NCI-H2227 treated with DMSO at 0.1 percent for 48 hours (cell line): ENCODE results near the gene FMNL2.
"Not testable (repeated sequence)": the region's sequence is repeated elsewhere in the genome, so short reads cannot be mapped to it uniquely, and the experiment has no call there.

Experiments
- DNase-seq: peaks from one replicate; lab custom pipeline; 2025; lab: John Stamatoyannopoulos, UW

Gene FMNL2

DNA sequence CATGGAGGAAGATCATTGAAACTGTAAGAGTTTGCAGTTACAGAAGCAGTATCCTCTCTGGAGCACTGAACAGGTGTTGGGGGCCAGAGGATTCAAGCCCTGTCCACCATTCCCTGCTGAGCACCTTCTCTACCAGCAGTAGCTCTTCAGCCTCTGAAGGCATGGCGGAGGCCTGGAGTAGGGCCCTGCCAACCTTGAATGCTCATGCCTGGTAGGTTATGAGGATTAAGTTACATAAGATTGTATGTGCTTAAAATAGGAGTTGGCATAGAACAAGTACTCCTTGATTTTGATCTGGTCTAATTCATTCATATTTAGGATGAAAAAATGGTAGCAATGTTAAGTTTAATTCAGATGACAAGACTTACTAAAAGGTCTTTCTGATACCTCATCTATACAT lies 40.2 kb downstream of the FMNL2 start:
- DNase-seq, result no peak

DNA sequence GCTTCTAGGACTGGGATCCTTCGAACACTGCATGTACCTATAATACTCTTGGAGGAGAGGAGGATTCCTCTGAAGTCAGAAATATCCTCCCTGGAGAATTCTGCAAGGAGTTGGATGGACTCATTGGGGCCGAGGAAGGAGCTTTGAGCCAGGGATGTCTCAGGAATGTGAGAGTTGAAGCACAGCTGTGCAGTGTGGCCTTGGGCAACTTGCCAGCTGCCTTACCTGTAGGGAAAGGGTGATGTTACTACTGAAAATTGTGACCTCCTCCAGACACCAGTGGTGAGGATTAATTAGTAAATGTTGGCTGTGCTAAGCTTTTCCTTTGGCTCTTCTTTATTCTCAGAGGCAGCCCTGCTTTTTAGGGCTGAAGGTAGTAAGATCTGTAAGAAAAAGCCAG lies 41.4 kb downstream of the FMNL2 start:
- DNase-seq, result no peak

DNA sequence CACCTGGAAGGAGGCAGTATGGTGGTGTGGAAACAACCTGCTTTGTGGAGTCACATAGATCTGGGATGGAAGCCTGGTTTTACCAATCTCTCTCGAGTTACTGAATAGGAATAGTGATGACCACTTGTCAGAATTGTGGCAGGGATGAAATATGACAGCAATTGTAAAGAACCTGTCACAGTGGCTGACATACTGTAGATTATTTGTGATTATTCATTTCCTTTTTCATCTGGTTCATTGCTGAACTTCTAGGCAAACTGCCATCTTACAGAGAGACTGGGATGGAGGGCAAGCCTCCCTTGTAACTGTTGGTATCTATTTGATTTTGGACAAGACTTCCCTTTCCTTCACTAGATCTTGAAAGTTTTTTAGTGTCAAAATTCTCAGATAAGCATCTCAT lies 42.0 kb downstream of the FMNL2 start:
- no peak for DNase-seq

DNA sequence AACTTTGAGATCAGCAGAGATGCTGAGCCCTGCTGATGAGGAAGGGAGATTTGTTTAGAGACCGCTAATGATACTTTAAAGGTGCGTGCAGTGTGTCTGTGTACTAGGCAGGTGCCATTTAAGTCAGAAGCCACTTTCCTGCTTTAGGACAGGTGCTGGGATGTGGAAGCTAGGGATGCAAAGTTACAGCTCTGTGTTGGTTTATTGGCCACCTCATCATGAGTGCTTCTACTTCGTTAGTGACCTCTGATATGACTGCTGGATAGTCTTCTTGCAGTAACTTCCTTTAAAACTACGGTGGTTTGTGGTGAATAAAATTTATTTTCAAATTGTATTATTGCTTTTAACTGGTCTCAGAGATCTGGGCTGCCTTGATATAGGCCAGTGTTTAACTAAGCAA lies 44.1 kb downstream of the FMNL2 start:
- no peak for DNase-seq

DNA sequence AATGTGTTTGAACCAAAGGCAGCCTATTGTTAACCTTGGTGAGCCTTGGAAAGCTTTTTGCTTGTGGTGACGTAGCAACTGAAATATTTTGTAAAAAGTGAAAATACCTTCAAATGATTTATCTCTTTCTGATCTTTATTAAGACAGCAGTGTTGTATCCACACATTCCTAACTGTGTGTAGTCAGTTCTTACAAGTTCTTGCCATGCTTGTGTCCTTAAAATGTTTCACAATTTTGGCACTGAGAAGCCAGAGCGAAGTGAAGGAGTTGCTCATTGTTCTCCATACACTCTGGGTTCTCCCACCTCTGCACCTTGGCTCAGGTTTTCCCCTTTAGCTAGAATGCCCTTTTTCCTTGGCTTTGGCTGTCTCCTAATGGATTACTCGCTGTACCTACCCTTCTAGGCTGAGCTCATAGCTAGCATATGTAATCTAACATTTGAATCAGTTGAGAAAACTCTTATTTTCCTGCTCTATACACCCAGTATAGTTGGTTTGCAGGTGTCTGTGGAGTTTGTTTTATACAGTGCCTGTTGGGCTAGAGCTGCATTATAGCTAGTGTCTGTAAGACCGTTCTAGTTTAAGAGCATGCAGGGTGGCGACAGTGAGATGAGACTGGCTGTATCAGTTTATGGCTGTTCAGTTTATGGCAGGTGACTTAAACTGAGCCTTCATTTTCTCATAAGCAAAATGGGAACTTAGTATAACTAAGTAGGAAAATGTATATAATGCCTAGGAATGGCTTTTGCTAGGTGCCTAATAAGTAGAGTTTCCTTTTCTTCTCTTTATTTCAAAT lies 45.5 kb downstream of the FMNL2 start:
- DNase-seq, result no peak

DNA sequence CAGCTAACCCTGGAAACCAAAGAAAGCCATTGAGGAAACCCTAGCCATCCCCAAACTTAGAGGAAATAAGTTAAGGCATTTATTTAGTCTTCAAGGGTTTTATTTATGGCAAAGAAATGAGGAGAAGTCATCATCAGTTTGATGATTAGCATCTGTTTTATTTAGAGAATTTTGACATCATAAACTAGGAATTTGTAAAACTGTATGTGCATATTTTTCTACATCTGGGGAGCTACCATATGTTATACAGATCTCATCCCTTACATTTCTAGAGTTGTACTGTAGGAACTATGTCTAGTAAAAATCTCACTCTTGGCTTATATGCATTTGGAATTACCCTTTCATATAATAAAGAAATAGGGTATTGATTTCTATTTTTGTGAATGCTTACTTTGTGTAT lies 48.7 kb downstream of the FMNL2 start:
- DNase-seq, result no peak

DNA sequence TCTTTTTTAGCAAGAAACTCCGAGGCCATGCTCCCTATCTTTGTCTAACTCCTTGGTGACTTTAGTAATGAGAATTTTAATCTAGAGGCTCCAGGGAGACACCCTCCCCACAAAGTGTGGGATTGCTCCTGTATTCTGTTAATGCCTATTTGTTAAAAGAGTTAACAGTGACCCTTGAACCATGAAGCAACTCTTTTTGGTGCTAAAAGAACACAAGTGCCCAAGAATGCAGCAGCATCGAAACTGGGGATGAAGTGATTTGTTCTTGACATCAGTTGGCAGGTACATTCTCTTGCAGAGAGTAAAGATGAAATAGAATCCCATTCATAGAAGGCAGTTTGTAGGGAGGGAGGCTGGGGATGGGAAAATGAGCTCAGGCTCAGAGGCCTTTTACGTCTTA lies 50.0 kb downstream of the FMNL2 start:
- no peak for DNase-seq

DNA sequence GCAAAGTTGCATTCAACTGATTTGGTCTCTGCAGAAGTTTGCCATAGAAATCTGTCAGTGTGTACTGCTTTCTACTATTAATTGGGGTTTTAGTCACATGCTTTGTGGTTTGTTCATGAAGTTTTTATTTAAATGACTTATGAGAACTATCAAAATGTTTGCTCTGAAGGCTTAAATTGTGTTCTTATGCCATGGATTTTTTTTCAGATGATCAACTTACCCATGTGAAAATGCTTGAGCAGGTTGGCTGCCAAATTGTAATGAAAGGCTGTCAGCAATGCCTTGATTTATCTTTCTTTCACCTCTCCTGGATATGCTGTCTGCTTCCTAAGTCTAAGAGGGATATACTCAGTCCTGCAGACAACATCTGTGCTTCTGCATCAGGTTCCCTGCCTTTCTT lies 50.7 kb downstream of the FMNL2 start:
- DNase-seq, result peak; percentile 46

DNA sequence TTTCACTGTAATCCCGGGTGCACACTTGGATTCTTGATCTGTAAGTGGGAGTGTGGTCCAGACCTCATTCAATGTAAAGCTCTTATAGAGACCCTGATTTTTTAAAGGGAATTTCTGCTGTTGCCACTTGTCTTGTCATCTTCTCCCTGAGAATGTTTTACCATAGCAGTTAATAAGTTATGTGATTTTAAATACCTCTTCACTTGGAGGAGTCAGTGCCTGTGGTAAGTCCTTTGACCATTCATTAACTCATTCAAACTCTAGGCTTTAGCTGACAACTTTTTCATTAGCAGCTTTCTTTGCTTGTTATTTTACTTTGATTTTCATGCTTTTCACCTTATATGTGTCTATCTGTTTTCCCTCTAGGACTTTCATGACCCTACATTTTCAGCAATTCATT lies 51.3 kb downstream of the FMNL2 start:
- DNase-seq, result no peak

DNA sequence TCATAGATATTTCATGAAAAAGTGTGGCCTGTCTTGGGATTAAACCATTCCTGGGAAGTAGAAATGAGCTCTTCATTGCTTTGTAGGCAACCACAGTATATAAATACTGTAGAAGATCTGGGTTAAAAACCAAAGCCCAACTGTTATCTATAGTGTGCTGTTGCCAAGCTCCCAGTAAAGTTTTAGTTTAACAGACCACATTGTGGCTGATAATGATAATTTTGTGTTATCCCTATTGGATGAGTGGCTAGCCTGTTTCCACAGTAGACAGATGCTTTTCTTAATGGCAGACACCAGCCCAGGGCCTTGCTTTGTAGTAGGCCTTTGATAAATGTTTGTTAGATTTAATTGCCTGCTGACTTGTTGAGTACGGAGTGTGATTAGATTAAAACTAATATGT lies 52.1 kb downstream of the FMNL2 start:
- no peak for DNase-seq

DNA sequence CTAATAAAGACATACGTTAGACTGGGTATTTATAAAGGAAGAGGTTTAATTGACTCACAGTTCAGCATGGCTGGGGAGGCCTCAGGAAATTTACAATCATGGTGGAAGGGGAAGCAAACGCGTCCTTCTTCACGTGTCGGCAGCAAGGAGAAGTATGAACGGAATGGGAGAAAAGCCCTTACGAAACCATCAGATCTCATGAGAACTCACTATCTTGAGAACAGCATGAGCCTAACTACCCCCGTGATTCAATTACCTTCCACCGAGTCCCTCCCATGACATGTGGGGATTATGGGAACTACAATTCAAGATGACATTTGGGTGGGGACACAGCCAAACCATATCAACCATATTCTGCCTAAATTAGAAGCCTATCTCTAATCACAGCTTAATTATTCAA lies 53.3 kb downstream of the FMNL2 start:
- not testable (repeated sequence) for DNase-seq

DNA sequence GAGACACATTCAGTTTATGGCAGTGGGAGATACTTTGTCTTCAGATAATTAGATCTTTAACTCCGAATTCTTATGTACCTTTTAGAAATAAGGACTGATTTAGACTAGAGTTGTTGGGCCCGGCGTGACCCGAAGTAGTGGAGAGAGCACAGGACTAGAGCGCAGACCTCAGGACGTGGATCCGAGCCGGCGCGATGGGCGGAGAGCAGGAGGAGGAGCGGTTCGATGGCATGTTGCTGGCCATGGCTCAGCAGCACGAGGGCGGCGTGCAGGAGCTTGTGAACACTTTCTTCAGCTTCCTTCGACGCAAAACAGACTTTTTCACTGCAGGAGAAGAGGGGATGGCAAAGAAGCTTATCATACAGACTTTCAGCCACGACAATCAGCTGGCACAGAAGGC lies 54.5 kb downstream of the FMNL2 start:
- no peak for DNase-seq

DNA sequence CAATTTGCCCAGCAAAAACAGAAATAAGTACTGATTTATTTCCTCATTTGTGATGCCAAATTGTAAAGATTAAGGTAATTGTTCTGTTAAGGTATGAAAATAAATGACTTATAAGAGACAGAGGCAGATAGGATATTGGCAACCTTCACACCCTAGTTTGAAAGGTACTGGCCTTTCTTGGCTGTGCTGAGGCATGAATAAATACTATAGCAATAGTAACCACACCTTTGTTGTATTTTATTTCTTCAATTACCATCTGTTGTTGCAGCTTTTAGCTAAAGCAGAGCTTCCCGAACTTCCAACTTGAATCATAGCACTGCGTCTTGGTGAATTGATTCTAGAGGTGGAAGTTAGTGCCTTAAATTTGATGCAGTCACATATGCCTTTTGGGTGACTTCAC lies 55.9 kb downstream of the FMNL2 start:
- DNase-seq, result no peak

DNA sequence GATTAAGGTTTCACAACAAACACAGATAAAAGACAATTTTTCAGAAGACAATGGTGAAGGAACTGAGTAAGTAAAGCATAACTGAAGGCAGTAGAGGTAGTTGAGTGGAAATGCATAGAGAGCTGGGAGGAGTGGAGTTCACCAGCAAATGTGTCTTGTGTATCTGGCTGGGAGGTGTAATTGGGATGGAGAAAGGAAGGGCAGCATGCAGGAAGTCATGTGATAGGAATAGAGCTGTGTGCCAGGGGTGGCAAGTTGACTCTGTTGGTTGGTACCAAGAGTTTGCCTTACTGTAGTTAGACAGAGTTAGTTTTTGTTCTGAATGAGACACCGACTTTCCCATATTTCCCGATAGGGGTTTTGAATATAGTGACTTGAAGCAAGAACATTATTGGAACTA lies 56.3 kb downstream of the FMNL2 start:
- no peak for DNase-seq

DNA sequence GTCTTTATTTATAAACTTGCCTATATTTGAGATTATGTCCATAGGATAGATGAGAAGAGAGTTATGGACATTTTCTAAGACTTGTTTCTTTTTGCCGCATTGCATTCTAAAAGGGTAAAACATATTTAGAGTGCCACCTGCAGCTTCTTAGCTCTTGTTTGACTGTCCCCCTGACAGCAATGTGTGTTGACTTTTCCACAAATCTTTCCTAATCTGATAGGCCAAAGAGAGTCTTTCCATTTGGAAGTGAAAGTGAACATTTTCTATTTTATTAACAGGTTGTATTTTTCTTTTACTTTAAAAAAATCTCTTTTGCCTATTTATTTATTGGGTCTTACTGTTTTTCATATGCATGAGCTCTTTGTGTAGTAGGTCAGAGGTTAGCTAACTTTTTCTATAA lies 58.4 kb downstream of the FMNL2 start:
- no peak for DNase-seq

DNA sequence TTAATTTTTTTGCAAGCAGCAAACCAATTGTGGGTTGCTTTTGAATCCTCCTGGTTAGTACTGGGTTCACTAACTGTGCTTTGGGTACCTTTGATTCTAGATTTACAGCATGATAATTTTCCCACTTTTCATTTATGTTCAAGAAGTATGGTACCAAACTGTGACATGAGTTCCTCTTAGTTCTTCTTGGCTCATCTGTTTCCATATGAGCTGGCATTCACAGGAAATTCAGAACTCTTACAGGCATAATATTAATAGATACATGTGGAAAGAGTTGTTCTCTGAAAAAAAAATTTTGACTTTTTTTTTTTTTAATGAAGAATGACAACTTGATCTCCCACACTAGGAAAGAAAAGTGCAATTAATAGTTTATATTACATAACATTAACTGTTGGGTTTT lies 59.4 kb downstream of the FMNL2 start:
- DNase-seq, result no peak

DNA sequence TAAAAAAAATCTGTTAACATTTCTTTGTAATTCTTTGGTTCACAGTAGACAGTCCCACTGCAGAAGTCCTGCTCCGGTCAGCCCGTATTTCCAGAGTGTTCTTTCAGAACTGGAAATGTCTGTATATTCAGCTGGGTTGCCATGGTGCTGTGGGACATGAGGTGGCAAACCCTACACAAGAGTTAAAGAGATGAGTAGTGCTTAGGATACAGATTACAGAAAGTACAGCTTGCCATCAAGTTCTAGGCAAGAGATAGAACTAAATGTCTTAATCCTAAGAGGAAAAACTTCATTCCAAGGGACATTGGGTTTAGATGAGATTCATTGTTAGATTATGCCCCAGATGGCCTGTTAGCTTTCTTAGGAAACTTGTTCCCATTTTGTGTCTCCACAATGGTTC lies 60.1 kb downstream of the FMNL2 start:
- no peak for DNase-seq

DNA sequence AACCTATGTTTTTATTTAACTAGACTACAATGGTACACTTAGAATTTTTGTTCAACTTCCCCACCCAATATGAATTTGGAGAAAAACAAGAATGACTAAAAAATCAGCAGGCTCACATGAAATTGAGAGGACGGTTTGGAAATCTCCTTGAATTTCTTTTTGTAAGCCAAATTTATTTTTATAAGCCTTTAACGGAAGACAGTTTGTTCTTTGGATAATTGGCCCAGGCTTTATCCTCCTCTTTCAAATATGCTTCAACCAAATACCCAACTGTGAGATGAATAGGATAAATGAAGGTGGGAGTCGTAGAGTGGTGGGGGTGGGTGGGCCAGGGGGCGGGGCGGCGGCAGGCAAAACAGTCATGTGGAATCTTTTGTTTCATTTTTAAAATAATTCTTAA lies 60.6 kb downstream of the FMNL2 start:
- no peak for DNase-seq

DNA sequence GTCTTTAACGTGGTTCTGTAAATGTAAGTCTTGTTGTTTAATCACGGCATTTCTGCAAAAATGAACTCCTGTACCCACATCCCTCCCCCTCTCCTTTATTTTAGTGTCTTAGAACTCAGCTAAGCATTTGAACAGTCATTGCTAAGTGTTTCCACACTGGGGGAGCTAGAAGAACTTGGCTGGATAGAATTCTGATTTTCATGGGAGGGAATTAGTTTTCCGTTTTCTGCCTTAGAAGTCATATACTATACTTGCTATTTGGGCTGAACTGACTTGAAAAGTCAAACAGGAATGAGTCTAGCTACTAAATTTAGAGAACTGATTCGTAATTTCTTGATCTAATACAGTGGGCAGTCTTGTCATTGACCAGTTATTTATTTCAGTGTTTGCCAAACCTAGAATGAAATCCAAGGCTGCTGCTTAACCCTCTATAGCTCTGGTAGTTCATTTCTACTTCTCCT lies 61.1 kb downstream of the FMNL2 start:
- no peak for DNase-seq

DNA sequence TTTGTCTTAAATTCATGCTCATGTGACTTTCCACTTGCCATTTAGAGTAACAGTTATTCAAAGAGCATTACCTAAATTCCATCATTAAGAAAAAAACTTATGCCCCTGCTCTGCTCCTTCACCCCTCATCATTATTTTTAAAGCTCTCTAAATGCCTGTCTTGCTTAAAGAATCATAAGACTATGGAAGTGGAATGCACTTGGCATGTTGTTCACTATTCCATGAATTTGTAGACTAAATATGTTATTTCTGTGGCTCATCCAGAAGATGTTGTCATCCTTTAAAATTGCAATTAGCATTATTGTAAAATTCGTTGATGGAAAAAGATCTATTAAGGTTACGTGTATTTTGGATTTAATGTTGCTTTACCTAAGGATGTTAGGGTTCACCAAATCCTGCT lies 61.8 kb downstream of the FMNL2 start:
- DNase-seq, result no peak

DNA sequence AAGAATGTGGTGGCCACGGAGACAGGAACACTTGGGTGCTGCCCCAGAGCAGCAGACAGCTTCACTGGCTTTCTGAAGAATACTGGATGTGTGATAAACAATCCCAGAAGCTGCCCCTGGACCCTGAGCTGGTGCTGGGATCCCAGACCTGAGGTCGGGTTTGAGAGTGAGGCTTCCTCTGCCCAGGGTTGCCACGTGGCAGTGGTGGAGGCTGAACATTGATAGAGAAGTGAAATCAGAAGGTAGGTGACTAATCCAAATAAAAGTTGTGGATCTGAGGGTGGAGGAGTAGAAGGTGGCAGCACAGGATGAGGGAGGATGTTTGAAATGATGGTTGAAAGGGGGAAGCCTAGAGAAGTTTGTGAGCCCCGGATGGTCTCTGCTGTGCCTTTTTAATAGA lies 64.0 kb downstream of the FMNL2 start:
- no peak for DNase-seq

DNA sequence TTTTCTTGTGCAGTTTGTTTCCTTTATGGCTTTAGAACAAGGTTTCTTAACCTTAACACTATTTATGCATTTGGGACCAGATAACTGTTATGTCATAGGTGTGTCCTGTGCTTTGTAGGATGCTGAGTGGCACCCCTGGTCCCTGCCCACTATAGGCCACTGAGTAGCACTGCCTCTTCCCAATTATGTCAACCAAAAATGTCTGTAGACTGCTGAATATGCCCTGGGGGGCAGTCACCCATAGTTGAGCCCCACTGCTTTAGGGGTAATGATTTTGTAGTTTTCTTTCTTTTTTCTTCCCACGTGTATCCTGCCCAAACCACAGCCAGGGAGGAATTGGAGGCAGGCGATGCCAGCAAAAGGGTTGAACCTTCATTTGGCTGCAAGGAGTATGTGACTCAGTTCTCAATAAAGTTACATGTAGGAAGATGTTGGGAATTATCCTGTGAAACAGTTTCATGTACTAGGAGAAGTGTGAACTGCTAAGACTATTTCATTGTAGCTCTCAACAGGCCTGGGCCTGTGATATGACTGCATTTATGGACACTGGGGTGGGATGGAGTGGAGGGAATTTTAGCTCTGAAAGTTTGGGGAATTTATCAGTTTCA lies 65.7 kb downstream of the FMNL2 start:
- DNase-seq, result no peak

DNA sequence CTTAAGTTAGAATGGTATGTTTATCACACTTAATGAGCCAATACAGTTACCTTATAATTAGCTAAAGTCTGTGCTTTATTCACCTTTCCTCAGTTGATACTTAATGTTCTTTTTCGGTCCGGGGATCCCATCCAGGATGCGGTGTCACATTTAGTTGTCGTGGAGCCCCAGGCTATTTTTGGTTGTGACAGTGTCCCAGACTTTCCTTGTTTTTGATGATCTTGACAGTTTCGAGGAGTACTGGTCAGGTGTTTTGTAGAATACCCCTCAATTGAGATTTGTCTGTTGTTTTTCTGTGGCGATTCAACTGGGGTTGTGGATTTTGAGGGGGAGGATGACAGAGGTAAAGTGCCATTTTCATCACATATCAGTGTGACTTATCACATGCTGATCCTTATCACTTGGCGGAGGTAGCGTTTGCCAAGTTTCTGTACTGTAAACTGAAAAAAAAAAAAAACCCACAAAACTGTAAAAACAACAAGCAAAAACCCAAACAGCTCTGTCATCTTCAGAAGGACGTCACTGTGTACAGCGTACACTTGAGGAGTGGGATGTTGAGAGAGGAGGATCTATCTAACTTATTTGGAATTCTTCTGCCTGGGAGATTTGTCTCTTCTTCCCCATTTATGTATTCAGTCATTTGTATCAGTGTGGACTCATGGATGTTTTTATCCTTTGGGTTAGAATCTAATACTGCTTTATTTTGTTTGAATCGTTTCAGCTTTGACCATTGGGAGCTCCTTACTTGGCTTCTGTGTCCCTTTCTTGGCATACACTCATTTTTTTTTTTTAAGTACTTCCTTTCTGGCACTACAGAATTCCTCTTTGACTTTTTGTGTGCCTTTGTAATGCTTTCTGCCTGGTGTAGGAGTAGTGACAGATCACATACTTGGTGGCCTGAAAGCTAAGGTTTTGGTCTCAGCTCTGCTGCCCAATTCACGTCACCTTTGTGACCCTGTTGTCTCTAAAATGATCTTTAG lies 68.1 kb downstream of the FMNL2 start:
- no peak for DNase-seq
